HL-60 (cell line): ENCODE measurements around the gene EEA1.

Experiments
- DNase-seq, 2 experiments: peaks; one replicate each; pipeline ENCODE4 v3.0.0-alpha.2; 2010 to 2020; ENCODE audit warnings: low read depth in 1 of 2, low spot score in 1 of 2
- H3K27ac ChIP-seq: fragments of 250-450 bp; sonication (Bioruptor Pico); replicated peaks from 2 replicates; pipeline ENCODE4 v1.5.1; 2020; ENCODE audit warnings: mild to moderate bottlenecking, moderate library complexity
- H3K27me3 ChIP-seq: fragments of 250-450 bp; sonication (Bioruptor Pico); 2 replicates; pipeline ENCODE4 v1.5.1; 2021; ENCODE audit warnings: mild to moderate bottlenecking, moderate library complexity; ENCODE audit not compliant: insufficient read depth, poor library complexity, severe bottlenecking
- H3K4me3 ChIP-seq: replicated peaks from 2 replicates; pipeline ENCODE4 v1.5.1; 2011; ENCODE audit warnings: mild to moderate bottlenecking, control low read depth, low read length; ENCODE audit not compliant: insufficient read depth
- CTCF ChIP-seq: IDR thresholded peaks from one replicate; pipeline ENCODE4 v1.5.1; 2011; ENCODE audit warnings: low read length, control low read depth, inconsistent platforms; ENCODE audit not compliant: insufficient read depth
- GABPA ChIP-seq: IDR thresholded peaks from 2 replicates; pipeline ENCODE4 v1.6.1; 2012; ENCODE audit warnings: low read depth
- POLR2AphosphoS5 ChIP-seq: IDR thresholded peaks from 2 replicates; pipeline ENCODE4 v1.6.1; 2012; ENCODE audit warnings: low read depth
- REST ChIP-seq: IDR thresholded peaks from 2 replicates; pipeline ENCODE4 v1.6.1; 2012; ENCODE audit warnings: low read depth; ENCODE audit not compliant: insufficient replicate concordance
- SPI1 ChIP-seq: IDR thresholded peaks from 2 replicates; pipeline ENCODE4 v1.6.1; 2012; ENCODE audit warnings: low read depth, mild to moderate bottlenecking, borderline replicate concordance

The EEA1 gene

GRCh38 chr12:92927436-92928281 lies 1.4 kb downstream of the EEA1 start:
- peak in 1 of 2 experiments; percentile 43 for DNase-seq
- TF ChIP-seq SPI1 (peak; percentile 8; the same call in 1 of the 2 replicates), POLR2AphosphoS5 (no peak)
- Histone ChIP-seq H3K27ac (peak overlapping the region; percentile 98), H3K4me3 (peak overlapping the region; percentile 53), H3K27me3 (no peaks in the 10 kb centered on the region)

GRCh38 chr12:92927055-92927435 lies 2.0 kb downstream of the EEA1 start:
- Histone ChIP-seq H3K4me3 (no peak overlapping the region), H3K27ac (no peak overlapping the region), H3K27me3 (no peaks in the 10 kb centered on the region)
- DNase-seq = peak in 1 of 2 experiments; percentile 4
- TF ChIP-seq CTCF (no peak), SPI1 (no peak), POLR2AphosphoS5 (no peak), REST (no peak), GABPA (no peak)

GRCh38 chr12:92926549-92926948 lies 2.5 kb downstream of the EEA1 start:
- Histone ChIP-seq H3K4me3 (no peak overlapping the region), H3K27ac (no peak overlapping the region)
- DNase-seq = no peak

More at GRCh38 chr12:92926549-92926948, 2.5 kb downstream of the EEA1 start:
- no peak for TF ChIP-seq POLR2AphosphoS5
- no peak for TF ChIP-seq SPI1
- no peak for TF ChIP-seq CTCF
- no peak for TF ChIP-seq REST
- no peak for TF ChIP-seq GABPA
- no peaks in the 10 kb centered on the region for H3K27me3 ChIP-seq
